Measurements from ENCODE around the gene LZTR1. TPM values are rescaled to one million over a fixed set of nuclear protein-coding genes. Genes with fewer than 3 reads are reported as not detected.

The LZTR1 gene
- polyA plus RNA-seq, 2 of the 4 experiments (the other 2 are of a cell fraction), result 14.1 to 23.5 TPM

DNA sequence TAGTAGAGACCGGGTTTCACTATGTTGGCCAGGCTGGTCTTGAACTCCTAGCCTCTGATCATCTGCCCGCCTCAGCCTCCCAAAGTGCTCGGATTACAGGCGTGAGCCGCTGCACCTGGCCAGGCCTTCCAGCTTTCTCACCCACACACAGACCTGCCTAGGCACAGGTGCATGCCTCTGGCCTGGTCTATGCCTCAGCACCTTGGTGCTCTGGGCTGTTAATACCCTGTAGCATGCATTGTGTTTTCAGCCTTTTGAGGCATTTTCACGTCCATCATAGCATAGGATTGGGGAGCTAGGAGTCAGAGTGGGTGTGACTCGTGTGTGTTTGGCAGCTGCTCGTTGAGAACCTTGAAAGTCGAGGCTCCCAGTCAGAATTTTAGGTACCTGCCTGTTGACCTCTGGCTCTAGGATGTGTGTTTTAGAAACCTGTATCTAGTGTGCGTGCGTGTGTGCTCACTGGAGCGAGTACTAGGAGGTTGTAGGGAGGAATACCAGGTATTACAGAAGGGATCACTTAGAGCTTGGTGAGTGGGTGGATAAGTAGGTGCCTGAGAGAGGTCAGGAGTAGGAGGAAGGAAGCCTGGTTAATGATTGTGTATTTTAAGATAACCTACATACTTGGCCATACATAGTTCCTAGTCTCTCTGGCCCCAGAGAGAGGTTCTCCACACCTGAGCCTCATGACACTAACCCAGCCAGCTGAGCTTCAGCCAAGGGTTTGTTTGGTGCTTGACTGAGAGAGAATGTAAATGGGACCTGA, 44.9 kb upstream of the LZTR1 start:
- DNase-seq (ENCODE audit: low read depth in 1 of 2, low spot score in 1 of 2) (no peak), FAIRE-seq (no peak), ATAC-seq (peak in 1 of 2 experiments; percentile 20; a peak in 1 of 6 replicates)
- Histone ChIP-seq H3K9me3 (no peaks in the 10 kb centered on the region), H3K4me1 (peaks cover 14% of the 10 kb centered on the region), H3K4me3 (no peak overlapping the region), H3K4me2 (peak overlapping the region; percentile 16; the same call in 1 of the 3 replicates), H3K27ac (no peak overlapping the region)
- ChIA-PET CTCF (interaction anchor here (1.2 to 3.4 kb wide), 4 partner anchors 8 to 52 kb away, joined by 3 to 13 read pairs (median 8); no protein-coding TSS in a partner anchor), POLR2A (no interaction called here)
- TF ChIP-seq HOXB5 (CRISPR knock-in tag; IDR thresholded peaks at IDR 0.05) (no peak), ELK1 (IDR thresholded peaks at IDR 0.05; ENCODE audit: low read depth, low read length) (no peak), CTCF (IDR thresholded peaks at IDR 0.05) (no peak), ZFP36 (IDR thresholded peaks at IDR 0.05; ENCODE audit: borderline replicate concordance, partially characterized antibody) (no peak), RFX5 (IDR thresholded peaks at IDR 0.05) (no peak), FOSL2 (IDR thresholded peaks at IDR 0.05) (no peak), FOSL2 (CRISPR knock-in tag; IDR thresholded peaks at IDR 0.05) (no peak), KDM1A (IDR thresholded peaks at IDR 0.05; ENCODE audit: low read depth) (no peak), PHF8 (IDR thresholded peaks at IDR 0.05; ENCODE audit: borderline replicate concordance, low read depth) (no peak), JUN (IDR thresholded peaks at IDR 0.05) (no peak), PBX3 (IDR thresholded peaks at IDR 0.05) (no peak), CEBPB (IDR thresholded peaks at IDR 0.05) (no peak)
- TF ChIP-seq, protein P1, sequence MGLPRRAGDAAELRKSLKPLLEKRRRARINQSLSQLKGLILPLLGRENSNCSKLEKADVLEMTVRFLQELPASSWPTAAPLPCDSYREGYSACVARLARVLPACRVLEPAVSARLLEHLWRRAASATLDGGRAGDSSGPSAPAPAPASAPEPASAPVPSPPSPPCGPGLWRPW (IDR thresholded peaks at IDR 0.05), result no peak
- TF ChIP-seq, protein P2, sequence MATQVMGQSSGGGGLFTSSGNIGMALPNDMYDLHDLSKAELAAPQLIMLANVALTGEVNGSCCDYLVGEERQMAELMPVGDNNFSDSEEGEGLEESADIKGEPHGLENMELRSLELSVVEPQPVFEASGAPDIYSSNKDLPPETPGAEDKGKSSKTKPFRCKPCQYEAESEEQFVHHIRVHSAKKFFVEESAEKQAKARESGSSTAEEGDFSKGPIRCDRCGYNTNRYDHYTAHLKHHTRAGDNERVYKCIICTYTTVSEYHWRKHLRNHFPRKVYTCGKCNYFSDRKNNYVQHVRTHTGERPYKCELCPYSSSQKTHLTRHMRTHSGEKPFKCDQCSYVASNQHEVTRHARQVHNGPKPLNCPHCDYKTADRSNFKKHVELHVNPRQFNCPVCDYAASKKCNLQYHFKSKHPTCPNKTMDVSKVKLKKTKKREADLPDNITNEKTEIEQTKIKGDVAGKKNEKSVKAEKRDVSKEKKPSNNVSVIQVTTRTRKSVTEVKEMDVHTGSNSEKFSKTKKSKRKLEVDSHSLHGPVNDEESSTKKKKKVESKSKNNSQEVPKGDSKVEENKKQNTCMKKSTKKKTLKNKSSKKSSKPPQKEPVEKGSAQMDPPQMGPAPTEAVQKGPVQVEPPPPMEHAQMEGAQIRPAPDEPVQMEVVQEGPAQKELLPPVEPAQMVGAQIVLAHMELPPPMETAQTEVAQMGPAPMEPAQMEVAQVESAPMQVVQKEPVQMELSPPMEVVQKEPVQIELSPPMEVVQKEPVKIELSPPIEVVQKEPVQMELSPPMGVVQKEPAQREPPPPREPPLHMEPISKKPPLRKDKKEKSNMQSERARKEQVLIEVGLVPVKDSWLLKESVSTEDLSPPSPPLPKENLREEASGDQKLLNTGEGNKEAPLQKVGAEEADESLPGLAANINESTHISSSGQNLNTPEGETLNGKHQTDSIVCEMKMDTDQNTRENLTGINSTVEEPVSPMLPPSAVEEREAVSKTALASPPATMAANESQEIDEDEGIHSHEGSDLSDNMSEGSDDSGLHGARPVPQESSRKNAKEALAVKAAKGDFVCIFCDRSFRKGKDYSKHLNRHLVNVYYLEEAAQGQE (IDR thresholded peaks at IDR 0.05), result no peak
- TF ChIP-seq, protein P3, sequence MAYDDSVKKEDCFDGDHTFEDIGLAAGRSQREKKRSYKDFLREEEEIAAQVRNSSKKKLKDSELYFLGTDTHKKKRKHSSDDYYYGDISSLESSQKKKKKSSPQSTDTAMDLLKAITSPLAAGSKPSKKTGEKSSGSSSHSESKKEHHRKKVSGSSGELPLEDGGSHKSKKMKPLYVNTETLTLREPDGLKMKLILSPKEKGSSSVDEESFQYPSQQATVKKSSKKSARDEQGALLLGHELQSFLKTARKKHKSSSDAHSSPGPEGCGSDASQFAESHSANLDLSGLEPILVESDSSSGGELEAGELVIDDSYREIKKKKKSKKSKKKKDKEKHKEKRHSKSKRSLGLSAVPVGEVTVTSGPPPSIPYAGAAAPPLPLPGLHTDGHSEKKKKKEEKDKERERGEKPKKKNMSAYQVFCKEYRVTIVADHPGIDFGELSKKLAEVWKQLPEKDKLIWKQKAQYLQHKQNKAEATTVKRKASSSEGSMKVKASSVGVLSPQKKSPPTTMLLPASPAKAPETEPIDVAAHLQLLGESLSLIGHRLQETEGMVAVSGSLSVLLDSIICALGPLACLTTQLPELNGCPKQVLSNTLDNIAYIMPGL (CRISPR knock-in tag; IDR thresholded peaks at IDR 0.05; ENCODE audit: borderline replicate concordance), result no peak
- WGBS (ENCODE audit: missing lambda C conversion rate), result 70% methylated on average over 12 of the region's 12 CpGs

Measured in A549 (cell line).